COLO829 (cell line): ENCODE measurements around the gene GSC.
"Not testable (repeated sequence)": the region's sequence is repeated elsewhere in the genome, so short reads cannot be mapped to it uniquely, and the experiment has no call there.

ENCODE experiments used
- DNase-seq: peaks from one replicate; pipeline ENCODE4 v3.0.0; 2012; ENCODE audit warnings: low spot score

The GSC gene

GRCh38 chr14:94769391-94770250, at the start of gene GSC:
Gene GSC, minus strand, starts transcription at chr14:94770113. Its CDS starts 98 bp downstream, at chr14:94770015.
- DNase-seq, result no peak

- DNase-seq, result no peak
These were observed 49.6 kb upstream of the GSC start for GRCh38 chr14:94819531-94819930.

GRCh38 chr14:94816113-94816512, 46.2 kb upstream of the GSC start:
- DNase-seq, result no peak

- DNase-seq, result no peak
These were observed 35.9 kb upstream of the GSC start for GRCh38 chr14:94805680-94806288.

GRCh38 chr14:94801225-94801624, 31.3 kb upstream of the GSC start:
- no peak for DNase-seq

GRCh38 chr14:94800764-94801163, 30.9 kb upstream of the GSC start:
- not testable (repeated sequence) for DNase-seq

GRCh38 chr14:94797887-94798286, 28.0 kb upstream of the GSC start:
- no peak for DNase-seq

GRCh38 chr14:94796278-94796677, 26.4 kb upstream of the GSC start:
- no peak for DNase-seq

GRCh38 chr14:94795372-94795771, 25.5 kb upstream of the GSC start:
- DNase-seq, result no peak

- no peak for DNase-seq
These were observed 24.0 kb upstream of the GSC start for GRCh38 chr14:94793901-94794300.

GRCh38 chr14:94787655-94788054, 17.7 kb upstream of the GSC start:
- DNase-seq, result no peak

GRCh38 chr14:94787092-94787491, 17.2 kb upstream of the GSC start:
- DNase-seq, result no peak

- no peak for DNase-seq
These were observed 10.9 kb upstream of the GSC start for GRCh38 chr14:94780536-94781399.

GRCh38 chr14:94779713-94780112, 9.8 kb upstream of the GSC start:
- no peak for DNase-seq

- DNase-seq, result no peak
These were observed 5.9 kb upstream of the GSC start for GRCh38 chr14:94775871-94776210.

GRCh38 chr14:94775091-94775870, 5.4 kb upstream of the GSC start:
- no peak for DNase-seq

GRCh38 chr14:94774344-94775090, 4.6 kb upstream of the GSC start:
- no peak for DNase-seq

GRCh38 chr14:94773655-94774343, 3.9 kb upstream of the GSC start:
- DNase-seq, result no peak

- no peak for DNase-seq
These were observed 3.2 kb upstream of the GSC start for GRCh38 chr14:94773061-94773648.

- DNase-seq, result no peak
These were observed 2.6 kb upstream of the GSC start for GRCh38 chr14:94772548-94772947.
